Glomerular endothelial cell (primary cell): ENCODE data around the gene TOP3B. TPM values are rescaled to one million over a fixed set of nuclear protein-coding genes. Genes with fewer than 3 reads are reported as not detected.

Source experiments
- DNase-seq: peaks from one replicate; pipeline ENCODE4 v3.0.0-alpha.2; 2011; ENCODE audit warnings: low read depth, low spot score; ENCODE audit errors: extremely low read depth
- total RNA-seq: library from RNA; depleted of rRNA; stranded (reverse); fragments of >200 nt; gene quantifications from 2 replicates; pipeline ENCODE4 v1.2.3, GENCODE V29; 2015

Gene TOP3B
- total RNA-seq, 1 donor from 2014 or later: 63.0 TPM

DNA sequence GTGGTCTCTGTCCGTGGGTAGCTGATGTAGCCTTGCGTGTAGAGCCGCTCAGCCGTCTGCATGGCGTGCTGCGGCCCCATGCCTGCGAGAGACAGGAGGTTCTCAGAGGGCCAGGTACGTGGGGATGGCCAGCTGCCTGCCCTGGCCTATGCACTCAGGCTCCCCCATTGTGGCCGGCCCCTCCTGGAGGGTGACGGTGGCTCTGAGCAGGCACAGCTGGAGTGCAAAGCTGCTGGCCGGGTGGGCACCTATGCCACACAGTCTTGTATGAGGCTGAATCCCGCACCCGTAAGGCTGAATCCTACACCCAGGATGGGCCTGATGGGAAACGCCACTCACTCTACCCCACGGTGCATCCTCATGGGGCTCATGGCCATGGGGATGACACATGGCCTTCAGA is 18.4 kb downstream of the TOP3B start:
- no peak for DNase-seq

DNA sequence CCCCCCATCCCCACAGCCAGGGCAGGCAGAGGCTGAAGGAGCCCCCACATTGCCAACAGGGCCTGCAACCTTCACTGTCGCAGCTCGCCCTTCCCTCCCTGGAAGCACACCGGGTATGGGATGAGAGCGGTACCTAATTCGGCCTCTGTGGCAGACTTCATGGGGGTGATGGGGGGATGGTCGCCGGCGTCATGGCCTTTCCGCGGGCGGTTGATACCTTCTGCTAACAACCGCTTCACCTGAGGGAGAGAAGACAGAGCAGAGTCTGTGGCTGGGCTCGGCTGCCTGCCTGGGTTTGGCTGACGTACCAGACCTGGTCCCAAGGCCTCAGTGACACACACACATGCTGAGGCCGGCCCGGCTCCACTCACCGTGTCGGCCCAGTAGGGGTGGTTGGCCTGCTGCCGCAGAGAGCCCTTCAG is 18.8 kb downstream of the TOP3B start:
- DNase-seq: no peak

DNA sequence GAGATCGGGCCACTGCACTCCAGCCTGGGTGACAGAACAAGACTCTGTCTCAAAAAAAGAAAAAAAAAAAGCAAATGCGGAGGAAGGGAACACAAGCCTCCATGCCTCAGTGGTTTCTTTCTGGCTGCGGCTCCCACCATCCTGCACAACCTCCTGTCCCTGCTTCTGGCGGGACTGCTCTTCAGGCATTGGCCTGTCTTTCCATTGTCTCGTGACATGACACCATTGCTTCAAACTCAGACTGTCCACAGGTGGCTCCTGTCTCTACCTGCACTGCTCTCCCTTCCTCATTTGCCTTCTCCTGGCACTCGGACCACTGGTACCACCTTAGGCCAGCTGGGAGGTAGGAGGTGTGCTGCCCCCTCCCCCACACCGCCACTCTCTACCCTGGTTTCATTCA is 19.3 kb downstream of the TOP3B start:
- DNase-seq: no peak

DNA sequence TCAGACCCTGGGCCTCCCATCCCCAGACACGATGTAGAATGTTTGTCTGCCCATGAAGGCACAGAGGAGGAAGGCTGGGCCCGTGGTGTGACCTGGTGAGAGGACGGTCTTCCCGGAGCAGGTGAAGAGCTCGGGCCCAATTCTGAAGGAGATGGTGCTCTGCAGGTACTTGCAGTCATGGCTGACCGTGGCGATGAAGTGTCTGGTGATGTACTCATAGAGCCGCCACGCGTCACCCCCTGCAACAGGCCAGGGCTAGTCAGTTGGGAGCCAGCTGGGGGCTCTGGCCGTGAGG is 20.0 kb downstream of the TOP3B start:
- no peak for DNase-seq

DNA sequence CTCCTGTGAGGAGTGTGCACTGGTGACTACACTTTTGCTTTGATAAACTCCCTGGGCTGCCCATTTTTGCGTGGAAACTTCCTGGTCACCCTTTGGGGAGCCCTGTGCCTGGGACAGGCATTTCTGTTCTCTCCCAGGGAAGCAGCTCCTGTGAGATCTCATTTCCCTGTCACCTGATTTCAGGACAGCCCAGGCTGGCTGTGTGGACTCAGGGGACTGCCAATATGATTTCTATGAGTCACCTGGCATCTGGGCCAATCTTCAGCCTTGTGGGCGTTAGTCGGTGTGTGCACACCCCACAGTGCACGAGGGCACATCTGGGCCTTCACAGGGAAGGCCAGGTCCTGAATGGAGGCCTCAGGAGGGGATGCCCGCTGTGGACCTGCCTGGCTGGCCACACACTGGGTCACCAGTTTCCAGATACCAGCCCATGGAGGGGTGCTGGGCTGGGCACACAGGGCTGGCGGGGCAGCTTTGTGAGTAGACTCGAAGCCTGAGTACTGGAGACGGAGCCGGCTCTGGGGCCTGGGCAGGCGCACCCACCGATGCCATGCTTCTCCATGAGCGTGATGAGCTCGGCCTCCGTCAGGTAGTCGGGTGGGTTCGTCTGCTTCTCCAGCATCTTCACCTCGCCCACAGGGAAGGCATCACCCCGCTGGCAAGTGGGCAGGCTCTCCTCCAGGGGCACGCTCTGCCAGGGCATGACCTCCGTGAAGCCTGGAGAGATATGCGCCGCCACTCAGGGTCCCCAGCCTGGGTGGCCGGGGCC is 20.5 kb downstream of the TOP3B start:
- no peak for DNase-seq

DNA sequence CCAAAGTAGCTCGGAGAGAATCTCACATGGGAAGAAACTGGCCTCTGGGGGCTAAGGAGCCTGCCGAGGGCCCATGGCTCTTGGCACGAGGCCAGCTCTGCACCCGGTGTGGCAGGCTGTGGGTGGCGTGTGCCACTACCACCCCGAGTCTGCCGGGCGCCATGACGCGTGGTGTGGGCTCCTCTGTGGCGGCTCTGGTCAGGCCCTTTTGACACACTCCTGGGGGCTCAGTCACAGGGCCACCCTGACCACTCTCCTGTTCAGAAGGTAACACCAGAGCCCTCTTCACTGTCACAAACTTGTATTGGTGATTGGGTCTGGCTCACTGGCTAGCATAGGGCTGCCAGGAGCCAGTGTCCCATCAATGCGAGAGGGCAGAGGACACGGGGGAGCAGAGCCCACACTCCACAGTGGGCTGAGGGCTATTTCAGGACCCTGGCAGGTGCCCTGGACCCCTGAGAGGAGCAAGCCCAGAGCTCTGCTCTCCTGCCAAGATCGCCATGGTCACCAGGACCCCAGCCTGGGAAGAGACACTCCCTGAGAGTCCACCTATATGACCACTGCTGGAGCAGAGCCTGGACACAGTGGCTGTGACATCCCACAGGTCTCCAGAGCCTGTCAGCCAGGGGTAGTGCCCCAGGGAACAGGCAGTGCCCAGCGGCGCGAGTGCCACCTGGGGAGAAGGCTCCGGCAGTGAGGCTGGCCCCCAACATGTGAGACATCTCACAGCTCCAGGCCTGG is 21.3 kb downstream of the TOP3B start:
- no peak for DNase-seq

DNA sequence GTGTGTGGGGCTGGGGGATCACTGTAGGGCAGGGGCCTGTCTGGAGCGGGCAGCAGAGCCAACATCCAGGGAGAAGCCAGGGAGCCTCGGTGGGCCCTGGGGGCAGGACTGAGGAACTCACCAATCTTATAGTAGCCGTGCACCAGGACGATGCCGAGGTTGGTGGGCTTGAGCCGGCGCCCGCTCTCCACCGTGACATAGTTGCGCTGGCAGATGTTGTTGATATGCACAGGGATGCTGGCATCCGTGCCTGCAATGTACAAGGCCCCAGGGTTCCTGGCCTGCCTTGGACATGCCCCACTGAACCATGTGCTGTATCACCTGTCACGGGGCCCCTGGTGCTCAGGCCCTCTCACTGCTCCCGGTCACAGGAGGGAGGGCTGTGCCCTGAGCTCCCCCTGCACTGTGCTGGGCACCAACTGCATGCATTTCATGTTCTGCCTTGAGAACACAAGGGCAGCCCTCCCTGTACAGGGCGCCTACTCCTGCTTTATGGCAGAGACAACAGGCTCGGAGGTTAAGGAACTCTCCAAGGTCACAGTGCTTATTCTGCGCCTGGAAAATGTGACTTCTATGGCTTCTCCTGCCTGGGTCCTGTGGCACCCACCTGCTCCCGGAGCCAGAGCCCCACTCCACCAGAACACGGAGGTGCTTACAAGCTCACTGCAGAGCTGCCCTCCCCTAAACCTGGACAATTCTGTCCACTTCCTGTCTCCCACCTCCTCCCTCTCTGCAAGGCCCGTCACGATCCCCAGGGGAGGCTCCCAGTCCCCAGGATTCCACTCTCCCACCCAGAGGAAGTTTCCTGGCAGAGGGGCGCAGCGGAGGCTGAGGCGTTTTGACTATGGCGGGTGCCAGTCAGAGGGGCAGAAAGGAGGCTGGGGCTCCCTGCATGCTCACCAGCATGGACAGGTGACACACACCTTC is 22.1 kb downstream of the TOP3B start:
- DNase-seq: no peak

DNA sequence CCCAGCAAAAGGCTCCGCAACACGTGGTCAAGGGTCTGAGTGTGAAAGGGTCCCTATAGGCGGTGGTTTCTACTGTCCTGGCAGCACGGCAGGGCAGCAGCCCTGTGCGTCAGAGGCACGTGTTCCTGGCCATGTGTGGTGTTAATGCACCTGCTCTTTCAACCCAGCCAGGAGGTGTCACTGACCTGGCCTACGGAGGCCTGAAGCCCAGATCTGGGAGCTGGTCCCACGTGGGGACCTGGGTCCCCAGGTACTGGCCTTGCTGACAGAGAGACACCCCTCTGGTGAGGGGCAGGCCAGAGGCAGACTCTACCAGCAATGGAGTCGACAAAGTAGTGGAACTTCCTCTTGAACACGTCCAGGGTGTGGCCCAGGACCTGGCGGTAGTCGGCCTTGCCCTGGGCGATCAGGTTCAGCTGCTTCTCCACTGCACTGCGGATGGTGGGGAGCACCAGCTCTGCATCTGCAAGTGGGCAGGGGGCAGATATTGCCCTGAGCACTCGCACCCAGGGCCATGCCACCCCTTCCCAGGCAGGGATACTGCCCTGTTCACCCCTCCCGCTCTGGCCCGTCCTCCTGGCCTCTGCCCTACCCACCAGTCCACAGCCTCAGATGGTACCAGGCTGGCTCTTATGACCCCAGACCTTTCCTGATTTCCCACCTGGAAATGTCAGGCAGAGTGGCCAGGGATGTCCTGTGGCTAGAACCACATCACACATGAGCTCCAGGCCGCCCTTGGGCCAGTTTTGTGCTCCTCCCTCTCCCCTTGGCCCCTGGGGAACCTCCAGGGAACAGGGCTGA is 23.1 kb downstream of the TOP3B start:
- DNase-seq: no peak

DNA sequence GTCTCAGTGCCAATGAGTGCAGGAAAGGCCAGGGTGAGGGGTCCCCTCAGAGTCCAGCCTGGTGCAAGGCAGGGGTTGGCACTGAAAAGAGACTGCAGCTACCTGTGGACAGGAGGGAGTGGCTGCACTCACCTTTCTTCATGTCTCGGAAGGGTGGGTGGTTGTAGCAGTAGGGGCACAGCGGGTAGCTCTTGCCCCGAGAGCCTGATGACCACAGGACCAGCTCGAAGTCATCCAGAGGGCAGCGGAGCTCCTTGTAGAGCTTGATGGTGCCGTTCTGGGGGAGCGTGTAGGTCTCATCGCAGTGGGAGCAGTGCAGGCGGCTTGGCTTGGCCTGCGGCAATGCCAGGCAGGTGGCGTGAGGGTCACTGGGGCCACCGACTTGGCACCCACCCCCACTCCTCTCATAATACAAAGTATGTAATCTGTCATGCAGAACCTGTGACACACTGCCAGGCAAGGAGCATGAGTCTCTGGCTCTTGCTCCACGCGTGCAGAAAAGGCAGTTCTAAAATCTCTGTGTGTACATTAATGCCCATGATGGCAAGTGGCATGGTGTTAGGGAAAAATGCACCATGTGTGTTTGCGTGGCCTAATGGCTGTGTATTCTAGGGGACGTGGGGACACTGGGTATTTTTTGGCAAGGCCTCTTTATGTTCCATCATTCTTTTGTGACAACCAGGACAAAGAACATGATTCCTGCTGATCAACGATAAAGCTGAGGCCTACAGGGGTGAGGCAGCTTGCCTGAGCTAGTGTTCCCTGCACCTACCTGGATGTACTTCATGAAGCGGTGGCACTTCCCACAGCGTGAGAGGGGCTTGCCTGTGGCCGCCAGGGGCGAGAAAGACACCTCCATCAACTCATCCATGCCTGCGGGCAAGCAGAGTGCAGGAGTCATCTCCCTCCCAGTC is 24.0 kb downstream of the TOP3B start:
- DNase-seq: no peak

DNA sequence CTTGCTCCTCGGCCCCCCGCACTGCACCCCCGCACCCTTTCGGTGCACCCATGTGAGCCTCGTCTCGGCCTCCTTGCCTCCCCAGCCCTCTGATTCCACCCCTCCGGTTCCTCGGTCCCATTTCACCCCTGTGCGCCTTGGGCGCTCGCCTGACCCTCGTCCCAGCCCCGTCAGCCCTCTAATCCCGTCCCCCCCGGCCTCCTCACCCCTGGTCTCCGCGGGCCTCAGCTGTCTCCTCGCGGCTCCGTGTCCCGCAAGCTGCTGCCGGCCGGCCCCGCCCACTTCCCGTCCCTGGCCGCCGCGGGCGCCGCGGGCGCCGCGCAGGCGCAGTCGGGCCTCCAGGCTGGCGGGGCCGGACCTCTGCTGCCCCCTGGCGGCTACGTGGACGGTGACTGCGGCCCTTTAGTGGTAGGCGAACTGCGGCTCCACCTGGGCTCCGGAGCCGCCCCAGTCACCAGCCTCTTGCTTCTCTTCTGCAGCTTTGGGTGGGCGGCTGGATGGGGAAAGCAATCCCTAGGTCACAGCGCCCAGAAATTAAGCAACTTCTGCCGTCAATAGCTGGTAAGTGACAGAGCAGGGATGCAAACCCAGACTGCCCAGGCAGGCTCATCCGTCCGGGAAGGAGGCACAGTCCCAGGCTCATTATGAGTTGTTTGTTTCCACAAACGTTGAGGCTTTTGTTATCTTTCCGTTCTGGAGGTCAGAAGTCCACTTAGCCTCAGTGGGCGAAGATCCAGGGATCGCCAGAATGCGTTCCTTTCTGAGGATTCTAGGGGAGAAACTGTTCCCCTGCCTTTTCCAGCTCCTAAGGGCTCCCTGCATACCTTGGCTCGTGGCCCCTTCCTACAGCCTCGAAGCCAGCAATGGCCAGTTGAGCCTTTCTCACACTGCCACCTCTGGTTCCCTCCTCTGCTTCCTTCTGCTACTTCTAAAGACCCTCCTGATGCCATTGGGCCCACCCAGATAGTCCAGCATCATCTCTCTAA is 29.7 kb downstream of the TOP3B start, which contains the start of gene PPM1F:
Gene PPM1F, minus strand, starts transcription at position 263 of the 986 bp plus-strand sequence. CDS start 6,800 bp downstream, outside the sequence.
- no peak for DNase-seq

DNA sequence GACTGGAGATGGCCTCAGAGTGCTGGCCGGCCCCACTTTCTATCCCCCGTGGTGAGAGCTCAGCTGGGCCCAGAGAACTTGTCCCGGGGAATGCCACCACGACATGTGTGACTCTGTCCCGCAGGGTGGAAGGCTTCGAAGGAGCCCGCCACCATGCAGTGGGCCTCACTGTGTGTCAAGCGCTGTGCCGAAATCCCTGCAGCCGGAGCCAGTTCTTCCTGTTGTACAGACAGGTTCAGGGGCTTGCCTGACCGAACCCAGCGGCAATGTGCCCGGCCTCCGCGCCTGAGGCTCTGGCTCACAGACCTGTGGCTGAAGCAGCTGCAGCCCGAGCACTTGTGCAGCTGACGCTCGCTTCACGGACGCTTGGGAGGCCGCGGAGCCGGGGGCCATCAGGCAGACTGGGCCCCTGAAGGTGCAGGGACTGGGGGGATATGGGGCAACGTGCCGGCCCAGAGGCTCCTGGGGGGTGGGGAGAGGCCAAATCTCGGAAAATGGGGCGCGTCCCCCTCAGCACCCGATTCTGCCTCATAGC is 30.6 kb downstream of the TOP3B start:
- DNase-seq: no peak

DNA sequence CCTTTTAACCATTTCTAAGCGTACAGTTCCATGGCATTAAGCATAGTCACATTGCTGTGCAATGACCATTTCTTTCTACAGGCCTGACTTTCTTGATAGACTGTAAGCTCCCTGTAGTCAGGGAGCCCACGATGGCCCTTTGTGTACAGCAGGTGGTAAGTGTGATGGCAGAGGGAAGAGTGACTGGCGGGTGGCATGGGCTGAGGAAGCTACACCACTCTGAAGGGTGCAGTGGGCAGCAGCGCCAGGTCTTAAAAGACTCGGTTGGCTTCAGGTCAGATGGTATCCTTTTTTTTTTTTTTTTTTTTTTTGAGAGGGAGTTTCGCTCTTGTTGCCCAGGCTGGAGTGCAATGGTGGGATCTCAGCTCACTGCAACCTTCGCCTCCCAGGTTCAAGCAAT is 31.5 kb downstream of the TOP3B start:
- no peak for DNase-seq

DNA sequence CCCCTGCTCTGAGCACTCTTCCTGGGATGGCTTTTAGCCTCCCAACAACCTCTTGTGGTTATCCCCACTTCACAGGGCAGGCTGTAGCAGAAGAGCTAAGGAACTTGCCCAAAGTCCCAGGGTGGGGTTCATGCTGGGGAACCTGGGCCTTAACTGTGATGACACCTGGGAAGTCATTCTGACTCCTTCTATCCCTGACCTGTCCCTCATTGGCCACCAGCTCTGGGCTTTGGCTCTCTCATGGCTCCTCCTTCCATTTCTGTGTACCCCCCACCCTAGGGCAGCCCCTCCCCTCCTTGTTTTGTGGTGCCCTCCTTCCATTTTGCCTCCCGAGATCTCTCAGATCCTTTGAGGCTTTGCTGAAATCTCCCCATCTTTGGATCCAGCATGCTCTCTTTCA is 32.6 kb downstream of the TOP3B start:
- no peak for DNase-seq

DNA sequence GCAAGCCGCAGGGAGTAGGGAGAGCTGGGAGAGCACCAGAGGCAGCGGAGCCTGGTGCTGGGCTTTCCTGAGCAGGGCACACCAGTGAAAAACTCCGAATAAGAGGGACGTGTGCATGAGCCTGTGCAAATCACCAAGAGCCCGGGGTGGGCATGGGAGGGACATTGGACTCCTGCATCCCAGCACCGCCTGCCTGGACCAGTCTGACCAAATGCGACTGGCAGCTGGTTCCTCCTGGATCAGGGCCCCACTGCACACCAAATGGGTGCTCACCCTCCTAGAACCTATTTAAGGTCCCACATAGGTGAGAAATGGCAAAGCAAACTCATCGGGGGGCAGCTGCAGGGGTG is 33.0 kb downstream of the TOP3B start:
- DNase-seq: no peak

DNA sequence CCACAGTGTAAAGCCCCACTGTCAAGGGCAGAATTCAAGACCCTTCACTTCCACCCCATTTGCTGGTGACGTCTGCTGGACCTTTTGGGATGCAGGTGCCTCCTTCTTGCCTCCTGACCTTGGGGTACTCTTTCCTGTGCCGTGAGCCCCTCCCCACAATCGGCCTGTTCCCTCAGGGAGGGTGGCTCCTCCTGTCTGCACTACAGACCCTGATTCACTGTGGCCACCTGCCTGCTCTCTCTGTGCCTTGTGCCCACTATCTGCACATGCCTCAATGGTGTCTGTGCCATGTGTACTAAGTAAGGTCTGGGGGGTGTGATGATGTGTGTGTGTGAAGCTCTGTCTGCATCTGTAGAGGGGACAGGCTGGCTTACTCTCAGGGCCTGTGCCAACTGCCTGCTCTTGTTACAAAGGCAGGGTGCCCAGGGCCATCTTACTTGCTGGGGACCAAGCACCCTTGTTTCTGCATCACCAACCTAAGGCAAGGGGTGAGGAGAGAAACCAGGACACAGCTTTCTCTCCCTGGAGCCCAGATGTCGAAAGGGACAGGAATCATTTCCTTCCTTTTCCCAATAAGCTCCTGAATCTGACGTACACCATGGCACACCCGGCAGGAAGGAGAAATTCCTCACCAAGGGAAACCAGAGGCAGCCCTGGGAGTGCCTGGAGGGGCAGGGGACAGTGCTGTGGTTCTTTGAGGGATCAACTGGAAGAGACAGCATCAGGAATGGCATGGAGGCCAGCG is 33.6 kb downstream of the TOP3B start:
- no peak for DNase-seq

DNA sequence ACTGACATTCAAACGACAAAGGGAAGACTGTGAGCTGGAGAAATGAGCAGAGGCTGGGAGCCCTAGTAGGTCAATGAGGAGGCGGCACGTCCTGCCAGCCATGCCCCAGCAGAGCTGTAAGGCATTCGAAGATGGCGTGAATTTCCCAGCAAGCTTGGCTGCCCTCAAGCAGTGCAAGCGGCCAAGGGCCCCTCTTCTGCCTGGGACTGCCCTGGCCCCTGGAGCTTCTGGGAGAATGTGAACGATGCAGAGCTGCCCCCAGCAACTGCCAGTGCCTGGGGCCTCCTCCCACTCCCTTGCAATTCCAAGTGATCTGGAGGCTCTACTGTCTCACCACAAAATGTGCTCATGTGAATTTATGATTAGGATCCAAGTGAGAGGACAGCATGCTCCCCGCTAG is 34.2 kb downstream of the TOP3B start:
- no peak for DNase-seq
